Astrocyte (in vitro differentiated cells and primary cell): ENCODE data around the gene CDK2. TPM values are rescaled to one million over a fixed set of nuclear protein-coding genes. Genes with fewer than 3 reads are reported as not detected.

Experiments
- DNase-seq: peaks from one replicate; pipeline ENCODE4 v3.0.0-alpha.2; 2010; ENCODE audit warnings: low read depth
- FAIRE-seq: peaks from 2 replicates; lab custom pipeline; 2011; peaks lifted over from hg19 to GRCh38; lab: Jason Lieb, UNC
- H2AFZ ChIP-seq: 2 replicates; pipeline ENCODE4 v1.6.0; 2012; ENCODE audit warnings: low read depth, low read length, inconsistent platforms
- H3K27ac ChIP-seq: 2 replicates; pipeline ENCODE4 v1.5.1; 2011; ENCODE audit warnings: low read depth, low read length, inconsistent platforms
- H3K27me3 ChIP-seq: 2 replicates; pipeline ENCODE4 v1.6.0; 2011; ENCODE audit warnings: low read length, inconsistent platforms; ENCODE audit not compliant: insufficient read depth
- H3K36me3 ChIP-seq: 2 replicates; pipeline ENCODE4 v1.5.1; 2011; ENCODE audit warnings: low read length, inconsistent platforms; ENCODE audit not compliant: insufficient read depth
- H3K4me1 ChIP-seq: 2 replicates; pipeline ENCODE4 v1.5.1; 2011; ENCODE audit warnings: low read length, inconsistent platforms; ENCODE audit not compliant: insufficient read depth
- H3K4me2 ChIP-seq: 2 replicates; pipeline ENCODE4 v1.6.0; 2012; ENCODE audit warnings: low read length, inconsistent platforms
- H3K4me3 ChIP-seq: 2 replicates; pipeline ENCODE4 v1.5.1; 2011; ENCODE audit warnings: low read depth, mild to moderate bottlenecking, low read length, inconsistent platforms; ENCODE audit not compliant: insufficient read depth
- H3K79me2 ChIP-seq: 2 replicates; pipeline ENCODE4 v1.6.0; 2012; ENCODE audit warnings: mild to moderate bottlenecking, low read length, inconsistent platforms; ENCODE audit not compliant: insufficient read depth
- H3K9ac ChIP-seq: 2 replicates; pipeline ENCODE4 v1.6.0; 2012; ENCODE audit warnings: mild to moderate bottlenecking, low read length, inconsistent platforms
- H3K9me3 ChIP-seq: 2 replicates; pipeline ENCODE4 v1.5.1; 2012; ENCODE audit warnings: low read depth, mild to moderate bottlenecking, low read length, inconsistent platforms; ENCODE audit not compliant: insufficient read depth
- H4K20me1 ChIP-seq: 2 replicates; pipeline ENCODE4 v1.6.0; 2012; ENCODE audit warnings: low read length, inconsistent platforms; ENCODE audit not compliant: insufficient read depth
- H3K27ac Mint-ChIP-seq: one replicate; pipeline ENCODE4 v1.8.0; 2021; ENCODE audit warnings: mild to moderate bottlenecking, mixed read lengths; ENCODE audit not compliant: unreplicated experiment
- H3K27me3 Mint-ChIP-seq: one replicate; pipeline ENCODE4 v1.8.0; 2021; ENCODE audit warnings: low read depth, mixed read lengths; ENCODE audit not compliant: unreplicated experiment
- H3K36me3 Mint-ChIP-seq: one replicate; pipeline ENCODE4 v1.8.0; 2021; ENCODE audit warnings: low read depth, mixed read lengths; ENCODE audit not compliant: unreplicated experiment
- H3K4me1 Mint-ChIP-seq: one replicate; pipeline ENCODE4 v1.8.0; 2021; ENCODE audit warnings: low read depth, mixed read lengths; ENCODE audit not compliant: unreplicated experiment
- H3K4me3 Mint-ChIP-seq: one replicate; pipeline ENCODE4 v1.8.0; 2021; ENCODE audit warnings: mild to moderate bottlenecking, moderate library complexity, mixed read lengths; ENCODE audit not compliant: unreplicated experiment
- H3K9me3 Mint-ChIP-seq: one replicate; pipeline ENCODE4 v1.8.0; 2021; ENCODE audit warnings: mild to moderate bottlenecking, mixed read lengths; ENCODE audit not compliant: unreplicated experiment
- EZH2 ChIP-seq: IDR thresholded peaks from 2 replicates; pipeline ENCODE4 v1.6.1; 2012; ENCODE audit warnings: mild to moderate bottlenecking, low read length, inconsistent platforms; ENCODE audit not compliant: insufficient read depth
- total RNA-seq: library from RNA; stranded (reverse); gene quantifications from 2 replicates; pipeline ENCODE4 v1.2.1, GENCODE V29; 2021
- TF ChIP-seq, protein P1 (sequence below): IDR thresholded peaks from 2 replicates; pipeline ENCODE4 v1.5.1; 2011; ENCODE audit warnings: low read depth, mild to moderate bottlenecking, inconsistent platforms, low read length, moderate library complexity; ENCODE audit not compliant: insufficient read depth

Gene CDK2
- total RNA-seq, 1 donor from 2014 or later, result 44.3 TPM

DNA sequence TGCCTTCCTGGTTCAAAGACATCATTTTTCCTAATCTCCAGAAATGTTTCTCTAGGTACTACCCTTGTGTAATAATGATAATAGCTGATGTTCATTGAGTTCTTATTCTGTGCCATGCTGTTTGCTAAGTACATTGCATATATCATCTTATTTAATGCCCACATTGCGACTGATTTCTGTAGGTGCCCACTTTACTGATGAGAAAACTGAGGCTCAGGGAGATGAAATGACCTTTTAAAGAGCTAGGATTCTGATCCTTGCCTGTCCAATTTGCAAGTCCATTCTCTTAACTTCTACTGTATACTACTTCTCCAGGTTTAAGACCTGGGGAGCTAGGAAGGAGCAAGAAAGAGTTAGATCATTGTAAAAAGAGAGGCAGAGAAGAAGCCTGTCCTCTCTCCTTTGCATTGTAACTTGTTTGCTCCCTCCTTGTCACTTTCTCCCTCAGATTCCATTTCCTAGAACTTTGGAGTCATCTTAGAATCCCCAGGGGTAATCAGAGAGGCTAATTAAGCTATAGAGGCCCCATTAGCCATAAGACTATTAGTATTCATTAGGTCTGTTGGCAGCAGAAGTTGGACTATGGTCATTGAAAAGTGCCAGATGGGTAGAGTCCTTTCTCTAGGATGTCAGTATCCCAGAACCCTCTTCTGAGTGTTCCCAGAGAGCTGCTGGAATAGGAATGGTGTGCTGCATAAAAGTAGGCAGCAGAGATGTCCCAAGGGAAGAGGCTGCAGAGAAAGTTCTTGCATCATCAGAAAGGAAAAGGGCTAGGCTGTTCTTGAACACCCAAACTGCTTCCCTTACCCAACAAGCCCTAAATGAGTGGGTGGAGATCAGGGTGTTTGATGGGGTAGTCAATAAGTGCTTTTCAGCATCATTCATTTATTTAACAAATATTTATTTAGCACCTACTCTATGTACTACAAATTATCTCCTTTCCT lies 32.6 kb upstream of the CDK2 start:
- Histone ChIP-seq H4K20me1 (no peaks in the 10 kb centered on the region), H3K27ac (no peak overlapping the region), H3K9ac (no peak overlapping the region), H3K79me2 (peaks cover 6% of the 10 kb centered on the region), H2AFZ (no peak overlapping the region), H3K4me1 (peaks cover 39% of the 10 kb centered on the region), H3K27me3 (no peaks in the 10 kb centered on the region), H3K4me3 (no peak overlapping the region), H3K36me3 (no peaks in the 10 kb centered on the region), H3K4me2 (peak overlapping the region; percentile 92), H3K9me3 (no peaks in the 10 kb centered on the region)
- peaks cover 59% of the 10 kb centered on the region for H3K4me1 Mint-ChIP-seq
- FAIRE-seq (no peak), DNase-seq (no peak)
- TF ChIP-seq, protein P1, sequence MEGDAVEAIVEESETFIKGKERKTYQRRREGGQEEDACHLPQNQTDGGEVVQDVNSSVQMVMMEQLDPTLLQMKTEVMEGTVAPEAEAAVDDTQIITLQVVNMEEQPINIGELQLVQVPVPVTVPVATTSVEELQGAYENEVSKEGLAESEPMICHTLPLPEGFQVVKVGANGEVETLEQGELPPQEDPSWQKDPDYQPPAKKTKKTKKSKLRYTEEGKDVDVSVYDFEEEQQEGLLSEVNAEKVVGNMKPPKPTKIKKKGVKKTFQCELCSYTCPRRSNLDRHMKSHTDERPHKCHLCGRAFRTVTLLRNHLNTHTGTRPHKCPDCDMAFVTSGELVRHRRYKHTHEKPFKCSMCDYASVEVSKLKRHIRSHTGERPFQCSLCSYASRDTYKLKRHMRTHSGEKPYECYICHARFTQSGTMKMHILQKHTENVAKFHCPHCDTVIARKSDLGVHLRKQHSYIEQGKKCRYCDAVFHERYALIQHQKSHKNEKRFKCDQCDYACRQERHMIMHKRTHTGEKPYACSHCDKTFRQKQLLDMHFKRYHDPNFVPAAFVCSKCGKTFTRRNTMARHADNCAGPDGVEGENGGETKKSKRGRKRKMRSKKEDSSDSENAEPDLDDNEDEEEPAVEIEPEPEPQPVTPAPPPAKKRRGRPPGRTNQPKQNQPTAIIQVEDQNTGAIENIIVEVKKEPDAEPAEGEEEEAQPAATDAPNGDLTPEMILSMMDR, result no peak
- TF ChIP-seq EZH2, result no peak
- no peaks in the 10 kb centered on the region for H3K9me3 Mint-ChIP-seq
- no peaks in the 10 kb centered on the region for H3K27me3 Mint-ChIP-seq
- peak overlapping the region; percentile 94 for H3K4me3 Mint-ChIP-seq
- H3K27ac Mint-ChIP-seq, result no peak overlapping the region
- H3K36me3 Mint-ChIP-seq, result peaks cover 20% of the 10 kb centered on the region

DNA sequence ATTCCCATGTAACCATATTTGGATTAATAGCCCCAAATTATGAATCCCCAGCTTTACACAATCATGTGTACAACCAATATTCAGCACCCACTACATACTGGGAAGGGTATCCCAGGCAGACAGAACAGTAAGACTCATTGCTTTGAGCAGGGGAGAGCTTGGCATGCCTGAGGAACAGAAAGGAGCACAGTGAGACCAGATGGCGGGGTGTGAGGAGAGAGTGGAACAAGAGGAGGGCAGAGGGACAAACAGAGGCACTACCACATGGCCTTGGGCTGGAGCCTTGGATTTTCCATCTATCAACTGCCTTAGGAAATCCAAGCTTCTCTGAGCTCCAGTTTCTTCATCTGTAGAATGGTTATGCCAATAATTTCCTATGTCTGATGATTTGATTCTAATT lies 31.9 kb upstream of the CDK2 start:
- Mint-ChIP-seq H3K36me3 (peaks cover 21% of the 10 kb centered on the region), H3K27ac (no peak overlapping the region), H3K27me3 (no peaks in the 10 kb centered on the region), H3K4me1 (peaks cover 54% of the 10 kb centered on the region), H3K9me3 (no peaks in the 10 kb centered on the region), H3K4me3 (no peak overlapping the region)
- peaks cover 39% of the 10 kb centered on the region for H3K4me1 ChIP-seq
- peaks cover 4% of the 10 kb centered on the region for H3K79me2 ChIP-seq
- H3K27ac ChIP-seq, result no peak overlapping the region
- H3K27me3 ChIP-seq, result no peaks in the 10 kb centered on the region
- no peak overlapping the region for H3K9ac ChIP-seq
- no peaks in the 10 kb centered on the region for H3K36me3 ChIP-seq
- H3K4me2 ChIP-seq, result no peak overlapping the region
- TF ChIP-seq EZH2, result no peak
- TF ChIP-seq, protein P1, result no peak
- DNase-seq (no peak), FAIRE-seq (no peak)
- no peak overlapping the region for H2AFZ ChIP-seq
- no peaks in the 10 kb centered on the region for H4K20me1 ChIP-seq
- no peaks in the 10 kb centered on the region for H3K9me3 ChIP-seq
- H3K4me3 ChIP-seq, result no peak overlapping the region

DNA sequence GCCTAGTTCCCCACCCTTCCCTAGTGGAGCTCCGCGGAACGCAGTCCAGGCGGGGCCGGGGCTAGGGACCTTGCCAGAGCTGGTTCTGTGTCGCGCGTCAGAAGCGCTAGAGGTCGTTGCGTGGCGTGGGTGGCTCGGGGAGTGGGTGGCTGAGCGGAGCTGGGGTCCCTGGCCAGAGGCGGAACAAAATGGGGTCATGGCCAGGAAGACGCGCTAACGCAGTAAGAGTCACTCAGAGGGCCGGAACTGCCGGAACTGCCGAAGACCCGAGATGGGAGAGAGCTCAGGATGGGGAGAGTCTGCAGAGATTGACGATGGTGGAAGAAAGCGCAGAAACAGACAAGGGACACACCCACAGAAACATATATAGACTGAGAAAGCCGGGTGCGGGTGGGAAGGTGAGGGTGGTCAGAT lies 30.9 kb upstream of the CDK2 start:
- Mint-ChIP-seq H3K36me3 (peaks cover 28% of the 10 kb centered on the region), H3K27ac (no peak overlapping the region), H3K27me3 (no peaks in the 10 kb centered on the region), H3K9me3 (no peaks in the 10 kb centered on the region), H3K4me1 (peaks cover 50% of the 10 kb centered on the region), H3K4me3 (peak overlapping the region; percentile 55)
- Histone ChIP-seq H3K36me3 (no peaks in the 10 kb centered on the region), H3K9me3 (no peaks in the 10 kb centered on the region), H3K4me1 (peaks cover 40% of the 10 kb centered on the region), H4K20me1 (no peaks in the 10 kb centered on the region), H3K4me3 (peak overlapping the region; percentile 18), H3K79me2 (peaks cover 4% of the 10 kb centered on the region), H3K4me2 (peak overlapping the region; percentile 52), H3K9ac (no peak overlapping the region), H3K27ac (no peak overlapping the region), H2AFZ (peak overlapping the region; percentile 35), H3K27me3 (no peaks in the 10 kb centered on the region)
- TF ChIP-seq, protein P1, result no peak
- no peak for TF ChIP-seq EZH2
- FAIRE-seq (no peak), DNase-seq (no peak)
